Activated gamma-delta T cell treated with Interleukin-2 at 50 U/mL for 16 hours (primary cell): ENCODE results near the gene ERMN.

Experiments
- DNase-seq: peaks from one replicate; pipeline ENCODE4 v3.0.0-alpha.2; 2020

The ERMN gene

GRCh38 chr2:157327621-157328500 is 2.2 kb upstream of the ERMN start:
- DNase-seq: peak; percentile 89

- DNase-seq: no peak
Measured at GRCh38 chr2:157327200-157327599, 1.6 kb upstream of the ERMN start.

DNA sequence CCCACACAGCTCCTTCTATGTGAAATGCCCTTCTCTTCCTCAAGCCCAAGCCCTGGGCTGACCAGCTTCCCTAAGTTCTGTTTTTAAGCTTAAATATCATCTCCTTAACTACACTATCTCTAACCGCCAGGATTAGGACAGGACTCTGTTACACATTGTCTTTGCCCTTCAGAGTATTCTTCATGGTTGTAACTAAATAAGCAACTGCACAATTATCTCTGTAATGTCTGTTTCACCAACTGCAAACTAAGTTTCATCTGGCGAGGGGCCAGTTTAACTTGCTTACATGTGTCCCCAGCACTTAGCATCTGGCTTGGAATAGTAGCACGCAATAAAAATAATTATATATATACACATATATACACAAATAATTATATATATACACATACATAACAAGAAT is 1.1 kb upstream of the ERMN start:
- DNase-seq: no peak

GRCh38 chr2:157324331-157324843 is 1.2 kb downstream of the ERMN start:
- no peak for DNase-seq

- DNase-seq: no peak
Measured at GRCh38 chr2:157322432-157322831, 3.2 kb downstream of the ERMN start.

GRCh38 chr2:157321466-157321865 is 4.2 kb downstream of the ERMN start:
- DNase-seq: no peak

GRCh38 chr2:157320409-157320808 is 5.2 kb downstream of the ERMN start:
- no peak for DNase-seq

DNA sequence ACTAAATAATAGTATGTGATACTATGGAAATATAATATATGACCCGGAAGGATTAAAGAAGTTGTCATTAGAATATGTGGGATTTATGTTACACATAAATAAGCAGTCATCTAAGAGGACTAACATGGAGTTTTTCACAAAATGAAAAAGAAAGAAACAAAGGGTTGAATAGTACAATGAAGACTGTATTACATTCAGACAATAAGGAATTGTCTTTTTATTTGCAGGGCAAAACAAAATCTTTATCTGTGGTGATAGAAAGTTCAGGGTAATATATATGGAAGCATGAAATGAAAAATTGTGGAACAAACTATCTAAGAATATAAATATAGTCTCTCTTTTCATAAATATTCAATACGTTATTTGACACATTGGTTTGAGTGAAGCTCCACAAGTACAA is 5.8 kb downstream of the ERMN start:
- no peak for DNase-seq

DNA sequence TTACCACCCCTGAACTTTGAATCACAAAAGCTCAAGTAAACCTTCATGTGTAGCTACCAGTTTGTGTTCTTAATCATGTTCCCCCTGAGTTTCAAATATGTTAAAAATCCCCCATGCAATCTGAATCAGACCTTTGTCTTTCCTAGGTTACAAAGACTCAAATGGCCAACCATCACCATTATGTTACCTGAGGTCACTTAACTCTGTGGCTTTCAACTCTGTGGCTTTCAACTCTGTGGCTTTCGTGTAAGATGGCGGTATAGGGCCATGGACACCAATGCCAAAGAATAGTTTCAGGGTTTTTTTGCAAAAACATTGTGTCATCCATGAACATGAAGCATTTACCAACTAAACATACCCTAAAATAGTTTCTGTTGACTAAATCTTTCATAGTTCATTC is 6.7 kb downstream of the ERMN start:
- no peak for DNase-seq

DNA sequence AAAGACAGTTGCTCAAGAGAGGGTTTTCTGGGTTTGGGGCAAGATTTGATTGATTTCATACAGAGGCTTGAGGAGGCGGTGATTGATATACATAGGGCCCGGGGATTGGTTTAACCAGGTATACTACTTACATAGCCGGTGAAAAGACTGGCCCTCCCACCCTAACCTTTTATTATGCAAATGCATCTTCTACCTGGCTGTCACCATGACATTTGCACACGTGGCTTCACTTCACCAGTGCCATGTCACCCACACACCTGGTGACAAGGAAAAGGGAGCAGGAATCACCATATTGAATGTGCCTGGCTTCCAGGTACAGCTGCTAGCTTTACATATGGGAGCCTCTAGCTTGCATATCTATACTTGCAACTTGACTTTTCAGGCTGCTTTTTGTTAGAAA is 9.7 kb downstream of the ERMN start:
- no peak for DNase-seq

GRCh38 chr2:157312866-157313486 is 12.6 kb downstream of the ERMN start:
- DNase-seq: no peak

DNA sequence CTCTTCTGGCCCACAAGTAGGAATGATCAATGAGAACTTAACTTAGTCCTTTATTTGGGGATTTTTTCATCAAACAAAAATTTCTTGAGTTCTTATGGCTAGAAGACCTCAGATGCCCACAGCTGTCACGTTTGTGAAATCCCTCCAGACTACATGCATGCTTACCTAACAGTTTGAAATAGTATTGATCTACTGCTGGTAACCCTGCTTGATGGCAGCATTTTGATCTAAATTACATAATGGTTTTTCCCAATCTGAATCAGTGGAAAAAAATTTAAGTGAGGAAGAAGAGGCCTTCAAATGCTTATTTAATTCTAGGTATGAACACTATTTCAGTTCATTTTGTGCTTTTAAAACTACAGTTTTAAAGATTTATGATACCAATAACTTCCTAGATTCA is 13.9 kb downstream of the ERMN start:
- DNase-seq: no peak

- DNase-seq: no peak
Measured at GRCh38 chr2:157309878-157310277, 15.7 kb downstream of the ERMN start.

- DNase-seq: no peak
Measured at GRCh38 chr2:157307021-157307420, 18.6 kb downstream of the ERMN start.

DNA sequence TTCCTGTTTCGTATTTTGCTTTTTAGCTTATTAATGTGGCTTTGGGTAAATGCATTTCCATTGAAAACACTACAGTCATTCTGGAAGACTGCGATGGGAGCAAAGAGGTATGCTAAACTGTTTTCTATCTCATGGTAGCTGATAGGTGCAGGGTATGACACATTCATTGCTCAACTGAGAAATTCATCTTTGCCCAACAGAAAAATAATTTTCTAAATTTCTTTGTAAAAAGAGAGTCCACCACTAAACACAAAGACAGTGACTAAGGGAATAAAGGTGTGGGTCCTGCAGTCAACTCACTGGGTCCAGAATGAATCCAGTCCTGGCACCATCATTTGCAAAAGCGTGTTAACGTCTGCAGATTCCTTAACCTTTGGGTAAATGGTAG is 19.9 kb downstream of the ERMN start:
- no peak for DNase-seq

- DNase-seq: no peak
Measured at GRCh38 chr2:157304811-157305722, 20.6 kb downstream of the ERMN start.

GRCh38 chr2:157303612-157304011 is 22.0 kb downstream of the ERMN start:
- DNase-seq: no peak

GRCh38 chr2:157302492-157303099 is 23.0 kb downstream of the ERMN start:
- peak; percentile 14 for DNase-seq

- no peak for DNase-seq
Measured at GRCh38 chr2:157301307-157301706, 24.3 kb downstream of the ERMN start.

DNA sequence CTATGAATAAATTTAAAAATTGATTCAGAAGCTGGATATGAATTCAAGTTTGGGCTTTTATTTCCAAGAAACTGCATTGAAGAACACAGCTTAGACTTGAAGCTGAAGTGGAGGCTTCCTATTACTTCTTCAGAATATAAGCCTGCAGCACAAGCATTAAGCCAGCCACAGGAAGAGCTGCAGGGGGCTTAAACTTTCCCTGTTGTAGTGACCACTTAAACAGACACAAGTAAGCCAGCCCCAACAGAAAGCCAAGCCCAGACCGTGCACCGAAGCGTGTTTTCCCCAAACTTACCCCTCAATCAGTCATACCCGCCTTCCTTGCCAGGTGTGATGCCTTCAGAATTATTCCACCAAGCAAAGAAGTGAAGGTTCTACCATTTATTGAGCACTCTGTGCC is 28.7 kb downstream of the ERMN start:
- DNase-seq: no peak

DNA sequence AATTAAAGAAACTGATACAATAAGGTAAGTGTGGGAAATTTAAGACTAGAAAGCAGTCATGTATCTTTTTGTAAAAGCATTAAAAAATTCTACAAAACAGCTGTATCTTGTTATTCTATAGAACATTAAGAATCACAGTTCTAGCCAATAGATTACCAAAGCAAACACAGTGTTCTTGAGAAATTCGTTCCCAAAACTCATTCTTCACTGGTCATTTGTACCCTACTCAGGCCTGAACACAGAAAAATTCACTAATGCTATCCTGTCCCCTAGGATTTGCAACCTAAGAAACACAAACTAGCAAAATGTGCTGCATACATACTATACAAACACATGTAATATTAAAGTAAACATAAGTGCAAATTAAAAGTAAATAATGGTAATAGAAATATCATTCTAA is 29.1 kb downstream of the ERMN start:
- DNase-seq: no peak

DNA sequence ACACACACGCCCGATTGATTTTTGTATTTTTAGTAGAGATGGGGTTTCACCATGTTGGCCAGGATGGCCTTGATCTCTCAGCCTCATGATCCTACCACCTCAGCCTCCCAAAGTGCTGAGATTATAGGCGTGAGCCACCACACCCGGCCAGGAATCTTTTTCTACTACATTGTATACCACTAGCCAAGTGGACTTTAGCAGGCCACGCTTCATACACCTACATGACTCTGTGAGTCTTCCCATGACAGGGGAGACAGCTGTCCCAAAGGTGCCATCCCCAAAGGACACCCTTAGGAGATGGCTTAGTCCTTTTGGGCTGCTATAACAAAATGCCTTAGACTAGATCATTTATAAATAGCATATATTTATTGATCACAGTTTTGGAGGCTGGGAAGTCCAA is 32.8 kb downstream of the ERMN start:
- no peak for DNase-seq

GRCh38 chr2:157291018-157291417 is 34.6 kb downstream of the ERMN start:
- no peak for DNase-seq
